GM12801 (cell line): ENCODE data around the gene VPREB3.

ENCODE experiments used
- CTCF ChIP-seq: IDR thresholded peaks from one replicate; pipeline ENCODE4 v1.5.1; 2011; ENCODE audit warnings: control low read depth; ENCODE audit not compliant: insufficient read length; ENCODE audit errors: extremely low read depth

VPREB3 gene

GRCh38 chr22:23775779-23776375 is 21.7 kb upstream of the VPREB3 start:
- TF ChIP-seq CTCF: no peak

GRCh38 chr22:23774922-23775436 is 20.8 kb upstream of the VPREB3 start:
- no peak for TF ChIP-seq CTCF

GRCh38 chr22:23774114-23774921 is 20.1 kb upstream of the VPREB3 start:
- no peak for TF ChIP-seq CTCF

- TF ChIP-seq CTCF: no peak
Observed at GRCh38 chr22:23773483-23774113, 19.4 kb upstream of the VPREB3 start.

GRCh38 chr22:23772649-23773473 is 18.6 kb upstream of the VPREB3 start, which contains the start of gene MMP11:
Gene MMP11, plus strand, starts transcription at chr22:23772849. Its CDS starts 22 bp downstream, at chr22:23772871.
- TF ChIP-seq CTCF: no peak

GRCh38 chr22:23772315-23772648 is 18.1 kb upstream of the VPREB3 start:
- TF ChIP-seq CTCF: no peak
